ENCODE results near the gene COMT.

DNA sequence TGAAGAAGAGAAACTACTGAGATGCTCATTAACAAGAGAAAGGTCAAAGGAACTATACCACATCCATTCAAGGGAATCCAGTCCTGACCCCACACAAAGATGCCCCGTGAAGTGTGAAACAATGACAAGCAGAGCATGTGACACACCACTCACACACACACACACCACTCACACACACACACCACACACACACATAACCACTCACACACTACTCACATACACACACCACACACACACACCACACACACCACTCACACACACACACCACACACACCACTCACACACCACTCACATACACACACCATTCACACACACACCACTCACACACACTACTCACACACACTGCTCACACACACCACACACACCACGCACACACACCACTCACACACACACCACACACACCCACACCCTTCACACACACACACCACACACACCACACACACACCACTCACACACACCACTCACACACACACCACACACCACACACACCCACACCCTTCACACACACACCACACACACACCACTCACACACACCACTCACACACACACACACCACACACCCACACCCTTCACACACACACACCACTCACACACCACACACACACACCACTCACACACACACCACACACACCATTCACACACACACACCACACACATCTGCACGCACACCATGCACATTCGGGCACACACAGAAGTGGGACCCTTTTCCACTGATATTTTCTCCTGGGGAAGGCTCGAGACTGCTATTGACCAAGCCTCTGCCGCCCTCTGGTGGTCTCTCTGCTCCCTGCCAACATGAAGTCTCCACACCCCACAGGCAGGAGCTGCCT is 32.0 kb upstream of the COMT start:
- TF ChIP-seq, protein P1, sequence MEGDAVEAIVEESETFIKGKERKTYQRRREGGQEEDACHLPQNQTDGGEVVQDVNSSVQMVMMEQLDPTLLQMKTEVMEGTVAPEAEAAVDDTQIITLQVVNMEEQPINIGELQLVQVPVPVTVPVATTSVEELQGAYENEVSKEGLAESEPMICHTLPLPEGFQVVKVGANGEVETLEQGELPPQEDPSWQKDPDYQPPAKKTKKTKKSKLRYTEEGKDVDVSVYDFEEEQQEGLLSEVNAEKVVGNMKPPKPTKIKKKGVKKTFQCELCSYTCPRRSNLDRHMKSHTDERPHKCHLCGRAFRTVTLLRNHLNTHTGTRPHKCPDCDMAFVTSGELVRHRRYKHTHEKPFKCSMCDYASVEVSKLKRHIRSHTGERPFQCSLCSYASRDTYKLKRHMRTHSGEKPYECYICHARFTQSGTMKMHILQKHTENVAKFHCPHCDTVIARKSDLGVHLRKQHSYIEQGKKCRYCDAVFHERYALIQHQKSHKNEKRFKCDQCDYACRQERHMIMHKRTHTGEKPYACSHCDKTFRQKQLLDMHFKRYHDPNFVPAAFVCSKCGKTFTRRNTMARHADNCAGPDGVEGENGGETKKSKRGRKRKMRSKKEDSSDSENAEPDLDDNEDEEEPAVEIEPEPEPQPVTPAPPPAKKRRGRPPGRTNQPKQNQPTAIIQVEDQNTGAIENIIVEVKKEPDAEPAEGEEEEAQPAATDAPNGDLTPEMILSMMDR (IDR thresholded peaks at IDR 0.05 in 4 of 5, conservative IDR thresholded peaks at IDR 0.05 in 1 of 5): peak; percentile 77 to 93 (median 87)
- TF ChIP-seq POLR2A (IDR thresholded peaks at IDR 0.05): no peak
